K562 (cell line): ENCODE measurements around the gene CCDC93. TPM values are rescaled to one million over a fixed set of nuclear protein-coding genes. Genes with fewer than 3 reads are reported as not detected.

Experiments
- ATAC-seq: fragments of 200-7000 bp; cut with Tn5 transposase; 3 replicates; pipeline ENCODE4 v1.9.1; 2020; ENCODE audit warnings: moderate library complexity
- BruUV-seq: library from RNA; stranded (reverse); fragments of 400-500 nt; replicated peaks from 2 replicates; lab custom pipeline; 2021; lab: Mats Ljungman, UMichigan
- CTCF ChIA-PET: fragments of 300-600 bp; formaldehyde crosslinking; extraction: SDS; loops from one replicate; lab custom pipeline; 2021; ENCODE audit warnings: low intra/inter-chr PET ratio; lab: Yijun Ruan, JAX
- POLR2A ChIA-PET: fragments of 300-600, 350-650 bp; sonication (Branson Sonifier 250); formaldehyde crosslinking; extraction: SDS; loops from one replicate; lab custom pipeline; 2021; ENCODE audit warnings: antibody characterized with exemption, inconsistent platforms; lab: Yijun Ruan, JAX
- DNase-seq, 4 experiments: peaks; one replicate each; pipeline versions ENCODE4 v3.0.0 to v3.0.0-alpha.2; 2011 to 2018; ENCODE audit warnings: low spot score in 3 of 4, mixed read lengths in 3 of 4; ENCODE audit errors: extremely low read depth in 1 of 4
- FAIRE-seq: peaks from 2 replicates; lab custom pipeline; 2011; peaks lifted over from hg19 to GRCh38; lab: Jason Lieb, UNC
- H2AFZ ChIP-seq: 2 replicates; pipeline ENCODE4 v1.6.0; 2011; ENCODE audit warnings: low read depth, low read length, control low read depth, inconsistent platforms
- H3K27ac ChIP-seq: fragments of 200-600 bp; 3 replicates; pipeline ENCODE4 v1.8.0; 2011; ENCODE audit warnings: low read depth, mild to moderate bottlenecking, control low read depth, inconsistent platforms, low read length, moderate library complexity, mixed read lengths; ENCODE audit errors: extremely low read depth
- H3K27me3 ChIP-seq, 2 experiments: fragments of 300-600 bp in 1 of 2; 2 replicates in 1 of 2; 3 replicates in 1 of 2; pipeline versions ENCODE4 v1.6.0 to v1.8.0; 2011; ENCODE audit warnings: inconsistent platforms in 2 of 2, low read length in 2 of 2, mild to moderate bottlenecking in 1 of 2, mixed read lengths in 1 of 2, moderate library complexity in 1 of 2; ENCODE audit not compliant: control insufficient read depth in 2 of 2, insufficient read depth in 2 of 2
- H3K36me3 ChIP-seq: fragments of 300-600 bp; 3 replicates; pipeline ENCODE4 v1.8.0; 2011; ENCODE audit warnings: mild to moderate bottlenecking, low read length, inconsistent platforms; ENCODE audit not compliant: control insufficient read depth, insufficient read depth
- H3K4me1 ChIP-seq, 2 experiments: fragments of 200-600 bp in 1 of 2; replicated peaks in 1 of 2; 2 replicates in 1 of 2; 3 replicates in 1 of 2; pipeline versions ENCODE4 v1.5.1 to v1.8.0; 2011; ENCODE audit warnings: inconsistent platforms in 2 of 2, low read length in 2 of 2, mild to moderate bottlenecking in 1 of 2, mixed read lengths in 1 of 2, moderate library complexity in 1 of 2; ENCODE audit not compliant: control insufficient read depth in 2 of 2, insufficient read depth in 2 of 2
- H3K4me2 ChIP-seq: 2 replicates; pipeline ENCODE4 v1.6.1; 2011; ENCODE audit warnings: low read length, control low read depth, inconsistent platforms, mixed read lengths; ENCODE audit not compliant: insufficient read depth
- H3K4me3 ChIP-seq: fragments of 200-600 bp; sonication (generic), shearing (Covaris generic); 2 replicates; pipeline ENCODE4 v1.5.1; 2016; ENCODE audit warnings: control low read depth, inconsistent platforms
- H3K79me2 ChIP-seq: fragments of 200-600 bp; 3 replicates; pipeline ENCODE4 v1.8.0; 2011; ENCODE audit warnings: low read length, inconsistent platforms; ENCODE audit not compliant: control insufficient read depth, insufficient read depth
- H3K9ac ChIP-seq, 2 experiments: 2 replicates each; pipeline versions ENCODE4 v1.6.0 to v1.6.1; 2011; ENCODE audit warnings: low read depth in 2 of 2, low read length in 2 of 2, control low read depth in 1 of 2, inconsistent platforms in 1 of 2, mild to moderate bottlenecking in 1 of 2, mixed read lengths in 1 of 2; ENCODE audit not compliant: insufficient read depth in 1 of 2
- H3K9me1 ChIP-seq: one replicate; pipeline ENCODE4 v1.6.0; 2011; ENCODE audit warnings: inconsistent platforms, mild to moderate bottlenecking, low read length, moderate library complexity; ENCODE audit not compliant: control insufficient read depth, insufficient read depth
- H3K9me3 ChIP-seq: replicated peaks from 2 replicates; pipeline ENCODE4 v1.5.1; 2011; ENCODE audit warnings: low read depth, low read length, inconsistent platforms; ENCODE audit not compliant: control insufficient read depth, insufficient read depth
- H4K20me1 ChIP-seq: replicated peaks from 2 replicates; pipeline ENCODE4 v1.6.1; 2011; ENCODE audit warnings: low read length, inconsistent platforms, mixed read lengths; ENCODE audit not compliant: control insufficient read depth, insufficient read depth
- CEBPB ChIP-seq: fragments of 450-650 bp; IDR thresholded peaks from 2 replicates; pipeline ENCODE4 v1.6.1; 2016; ENCODE audit warnings: missing genetic modification characterization, missing compliant biosample characterization
- CEBPG ChIP-seq, 3 experiments: fragments of 200-800 bp in 1 of 3; sonication (Bioruptor generic) in 1 of 3; sonication (generic) in 1 of 3; formaldehyde crosslinking in 1 of 3; IDR thresholded peaks in 2 of 3; conservative IDR thresholded peaks in 1 of 3; 2 replicates each; pipeline versions ENCODE4 v1.6.1 to v1.8.0; 2016 to 2022; ENCODE audit warnings: missing compliant biosample characterization in 2 of 3, missing genetic modification characterization in 2 of 3, mild to moderate bottlenecking in 1 of 3, missing genetic modification reagents in 1 of 3
- MCM3 ChIP-seq: fragments of 450-650 bp; IDR thresholded peaks from 2 replicates; pipeline ENCODE4 v1.6.1; 2016
- TAL1 ChIP-seq: fragments of 450-650 bp; IDR thresholded peaks from 2 replicates; pipeline ENCODE4 v1.6.1; 2016; ENCODE audit warnings: mild to moderate bottlenecking
- ZKSCAN1 ChIP-seq: fragments of 150-350 bp; IDR thresholded peaks from 2 replicates; pipeline ENCODE4 v1.6.1; 2016; ENCODE audit warnings: low read depth, low read length
- ZNF398 ChIP-seq: fragments of 250-450 bp; sonication (Bioruptor Pico); IDR thresholded peaks from 2 replicates; pipeline ENCODE4 v1.8.0; 2021; ENCODE audit warnings: moderate library complexity, mild to moderate bottlenecking, inconsistent platforms
- WGBS: fragments of 100-300 bp; shearing (Covaris generic); methylation state at CpG from one replicate; pipeline ENCODE4 v1.1.6; 2016; ENCODE audit warnings: low coverage, mixed read lengths; ENCODE audit not compliant: insufficient coverage; ENCODE audit errors: missing lambda C conversion rate; 5-methylcytosine and 5-hydroxymethylcytosine counted together
- in situ Hi-C: fragments of 300-500 bp; cut with MboI; formaldehyde crosslinking; loops from 4 replicates; pipeline ENCODE4 v1.15.0; 2018; ENCODE audit warnings: inconsistent platforms, mixed read lengths
- intact Hi-C: fragments of 100-400 bp; cut with micrococcal nuclease; formaldehyde crosslinking; loops from 2 replicates; pipeline ENCODE4 v1.14.2; 2022
- polyA plus RNA-seq, 8 experiments: library from polyadenylated mRNA; depleted of rRNA in 4 of 8; stranded (reverse) in 5 of 8; unstranded in 3 of 8; fragments of >200 nt; fragmentation: Nextera tagmentation in 2 of 8; fragmentation: Illumina TruSeq in 1 of 8; extraction: Ambion mirVana in 2 of 8; extraction: Trizol in 1 of 8; gene quantifications; 2 replicates each; pipeline versions ENCODE4 v1.2.1 to v1.2.3, GENCODE V29; 2011 to 2014; ENCODE audit warnings: inconsistent platforms in 1 of 8, missing spikeins in 1 of 8
- total RNA-seq, 7 experiments: library from RNA; depleted of rRNA in 6 of 7; stranded (reverse); fragments of >200 nt in 6 of 7; fragmentation: Illumina TruSeq in 2 of 7; extraction: Trizol in 2 of 7; gene quantifications; 2 replicates each; pipeline versions ENCODE4 v1.2.1 to v1.2.3, GENCODE V29; 2011 to 2021; ENCODE audit warnings: low replicate concordance in 1 of 7

CCDC93 gene
- total and polyA plus RNA-seq, 9 of the 15 experiments (the other 6 are each of a cell fraction or from before 2014, with no cell fraction given): 3.3 to 19.3 (median 12.4) TPM

GRCh38 chr2:117981810-117982209 lies 32.1 kb downstream of the CCDC93 start (continued):
- TF ChIP-seq TAL1: no peak

GRCh38 chr2:117980783-117981676 lies 32.8 kb downstream of the CCDC93 start:
- Histone ChIP-seq H3K9ac (no peak overlapping the region), H3K27me3 (no peaks in the 10 kb centered on the region), H3K9me3 (no peaks in the 10 kb centered on the region), H3K9me1 (no peaks in the 10 kb centered on the region), H3K36me3 (peaks cover 37% of the 10 kb centered on the region; the same call in 2 of the 3 replicates), H3K4me2 (no peak overlapping the region), H3K27ac (no peak overlapping the region), H3K79me2 (no peaks in the 10 kb centered on the region), H3K4me3 (no peak overlapping the region), H3K4me1 (no peaks in the 10 kb centered on the region), H4K20me1 (no peaks in the 10 kb centered on the region; the same call in 1 of the 2 replicates), H2AFZ (no peak overlapping the region)
- intact Hi-C loops: no loop called here
- in situ Hi-C loops: no loop called here
- ChIA-PET CTCF (no interaction called here), POLR2A (interaction anchor here (0.8 kb wide), 1 partner anchor 13 kb away, joined by 3 read pairs; no protein-coding TSS in a partner anchor)
- ATAC-seq (no peak), FAIRE-seq (no peak), DNase-seq (no peak)
- WGBS: 92% methylated on average over 5 of the region's 5 CpGs
- no TSS peak for BruUV-seq
- TF ChIP-seq MCM3: no peak
- TF ChIP-seq ZNF398 (CRISPR knock-in tag): no peak
- no peak for TF ChIP-seq CEBPG (CRISPR knock-in tag; IDR thresholded peaks at IDR 0.05)
- peak; percentile 24 to 78; a peak in 3 of 4 replicates for TF ChIP-seq CEBPG (tag; conservative IDR thresholded peaks at IDR 0.05 in 1 of 2, IDR thresholded peaks at IDR 0.05 in 1 of 2)
- TF ChIP-seq CEBPB (tag): peak; percentile 68
- TF ChIP-seq ZKSCAN1: peak; percentile 65; the same call in 1 of the 2 replicates
